ENCODE measurements around the gene AREL1. TPM values are rescaled to one million over a fixed set of nuclear protein-coding genes. Genes with fewer than 3 reads are reported as not detected.

Gene AREL1
- total RNA-seq, 2 donors from 2014 or later: 30.7 to 37.0 TPM

- H3K36me3 Mint-ChIP-seq (ENCODE audit: low read depth): no peaks in the 10 kb centered on the region
- no peaks in the 10 kb centered on the region for H3K4me1 Mint-ChIP-seq
- peaks cover 5% of the 10 kb centered on the region for H3K27me3 Mint-ChIP-seq
- no peak overlapping the region for H3K27ac Mint-ChIP-seq
- H3K9me3 Mint-ChIP-seq: no peaks in the 10 kb centered on the region
- no peak overlapping the region for H3K4me3 Mint-ChIP-seq
- no peak for ATAC-seq (replicated peaks)
Observed at GRCh38 chr14:74645756-74646470, 67.0 kb downstream of the AREL1 start.

GRCh38 chr14:74645244-74645643 lies 67.6 kb downstream of the AREL1 start:
- ATAC-seq (replicated peaks): no peak
- Mint-ChIP-seq H3K27me3 (peaks cover 7% of the 10 kb centered on the region), H3K4me3 (no peak overlapping the region), H3K9me3 (no peaks in the 10 kb centered on the region), H3K27ac (no peak overlapping the region), H3K4me1 (no peaks in the 10 kb centered on the region), H3K36me3 (ENCODE audit: low read depth) (no peaks in the 10 kb centered on the region)

- Mint-ChIP-seq H3K4me1 (no peaks in the 10 kb centered on the region), H3K27me3 (peaks cover 13% of the 10 kb centered on the region), H3K27ac (no peak overlapping the region), H3K4me3 (no peak overlapping the region), H3K36me3 (ENCODE audit: low read depth) (no peaks in the 10 kb centered on the region), H3K9me3 (no peaks in the 10 kb centered on the region)
- no peak for ATAC-seq (replicated peaks)
Observed at GRCh38 chr14:74641601-74642391, 71.1 kb downstream of the AREL1 start.

GRCh38 chr14:74638966-74639365 lies 73.9 kb downstream of the AREL1 start:
- Mint-ChIP-seq H3K9me3 (no peaks in the 10 kb centered on the region), H3K36me3 (ENCODE audit: low read depth) (no peaks in the 10 kb centered on the region), H3K4me1 (no peaks in the 10 kb centered on the region), H3K4me3 (no peak overlapping the region), H3K27ac (no peak overlapping the region), H3K27me3 (peaks cover 13% of the 10 kb centered on the region)
- ATAC-seq (replicated peaks): no peak

GRCh38 chr14:74638066-74638465 lies 74.8 kb downstream of the AREL1 start:
- ATAC-seq (replicated peaks): no peak
- H3K36me3 Mint-ChIP-seq (ENCODE audit: low read depth): no peaks in the 10 kb centered on the region
- H3K4me1 Mint-ChIP-seq: no peaks in the 10 kb centered on the region
- no peaks in the 10 kb centered on the region for H3K9me3 Mint-ChIP-seq
- H3K27me3 Mint-ChIP-seq: peaks cover 13% of the 10 kb centered on the region
- no peak overlapping the region for H3K27ac Mint-ChIP-seq
- H3K4me3 Mint-ChIP-seq: no peak overlapping the region

GRCh38 chr14:74637178-74637550 lies 75.7 kb downstream of the AREL1 start:
- Mint-ChIP-seq H3K27me3 (peaks cover 13% of the 10 kb centered on the region), H3K9me3 (no peaks in the 10 kb centered on the region), H3K27ac (no peak overlapping the region), H3K36me3 (ENCODE audit: low read depth) (no peaks in the 10 kb centered on the region), H3K4me1 (no peaks in the 10 kb centered on the region), H3K4me3 (no peak overlapping the region)
- ATAC-seq (replicated peaks): no peak

GRCh38 chr14:74636424-74637177 lies 76.3 kb downstream of the AREL1 start:
- no peaks in the 10 kb centered on the region for H3K9me3 Mint-ChIP-seq
- ATAC-seq (replicated peaks): no peak
- H3K4me1 Mint-ChIP-seq: no peaks in the 10 kb centered on the region

GRCh38 chr14:74635847-74636246 lies 77.0 kb downstream of the AREL1 start:
- H3K4me1 Mint-ChIP-seq: no peaks in the 10 kb centered on the region
- no peak overlapping the region for H3K27ac Mint-ChIP-seq
- H3K36me3 Mint-ChIP-seq (ENCODE audit: low read depth): no peaks in the 10 kb centered on the region
- H3K27me3 Mint-ChIP-seq: peaks cover 13% of the 10 kb centered on the region
- H3K4me3 Mint-ChIP-seq: no peak overlapping the region
- no peak for ATAC-seq (replicated peaks)
- H3K9me3 Mint-ChIP-seq: no peaks in the 10 kb centered on the region

More at GRCh38 chr14:74636424-74637177, 76.3 kb downstream of the AREL1 start:
- Mint-ChIP-seq H3K36me3 (ENCODE audit: low read depth) (no peaks in the 10 kb centered on the region), H3K27ac (no peak overlapping the region), H3K27me3 (peaks cover 13% of the 10 kb centered on the region), H3K4me3 (no peak overlapping the region)

GRCh38 chr14:74634964-74635363 lies 77.9 kb downstream of the AREL1 start:
- peaks cover 8% of the 10 kb centered on the region for H3K27me3 Mint-ChIP-seq
- no peaks in the 10 kb centered on the region for H3K9me3 Mint-ChIP-seq
- no peak overlapping the region for H3K4me3 Mint-ChIP-seq
- H3K27ac Mint-ChIP-seq: no peak overlapping the region
- H3K36me3 Mint-ChIP-seq (ENCODE audit: low read depth): no peaks in the 10 kb centered on the region
- no peaks in the 10 kb centered on the region for H3K4me1 Mint-ChIP-seq
- no peak for ATAC-seq (replicated peaks)

- no peaks in the 10 kb centered on the region for H3K4me1 Mint-ChIP-seq
- H3K9me3 Mint-ChIP-seq: no peaks in the 10 kb centered on the region
- peaks cover 8% of the 10 kb centered on the region for H3K27me3 Mint-ChIP-seq
- H3K27ac Mint-ChIP-seq: no peak overlapping the region
- H3K36me3 Mint-ChIP-seq (ENCODE audit: low read depth): no peaks in the 10 kb centered on the region
- ATAC-seq (replicated peaks): no peak
- H3K4me3 Mint-ChIP-seq: no peak overlapping the region
Observed at GRCh38 chr14:74634481-74634880, 78.4 kb downstream of the AREL1 start.

GRCh38 chr14:74630881-74631690 lies 81.8 kb downstream of the AREL1 start:
- no peaks in the 10 kb centered on the region for H3K36me3 Mint-ChIP-seq (ENCODE audit: low read depth)
- H3K27me3 Mint-ChIP-seq: peaks cover 3% of the 10 kb centered on the region
- H3K4me3 Mint-ChIP-seq: no peak overlapping the region
- ATAC-seq (replicated peaks): no peak
- H3K4me1 Mint-ChIP-seq: no peaks in the 10 kb centered on the region
- peak overlapping the region; percentile 46 for H3K27ac Mint-ChIP-seq
- H3K9me3 Mint-ChIP-seq: no peaks in the 10 kb centered on the region

- no peaks in the 10 kb centered on the region for H3K27me3 Mint-ChIP-seq
- no peaks in the 10 kb centered on the region for H3K9me3 Mint-ChIP-seq
- ATAC-seq (replicated peaks): no peak
- H3K27ac Mint-ChIP-seq: no peak overlapping the region
- H3K4me3 Mint-ChIP-seq: no peak overlapping the region
- no peaks in the 10 kb centered on the region for H3K4me1 Mint-ChIP-seq
- no peaks in the 10 kb centered on the region for H3K36me3 Mint-ChIP-seq (ENCODE audit: low read depth)
Observed at GRCh38 chr14:74628418-74628817, 84.5 kb downstream of the AREL1 start.

GRCh38 chr14:74627076-74627475 lies 85.8 kb downstream of the AREL1 start:
- Mint-ChIP-seq H3K4me1 (no peaks in the 10 kb centered on the region), H3K27ac (no peak overlapping the region), H3K36me3 (ENCODE audit: low read depth) (no peaks in the 10 kb centered on the region), H3K27me3 (no peaks in the 10 kb centered on the region), H3K9me3 (no peaks in the 10 kb centered on the region), H3K4me3 (no peak overlapping the region)
- no peak for ATAC-seq (replicated peaks)

- Mint-ChIP-seq H3K9me3 (no peaks in the 10 kb centered on the region), H3K4me3 (no peak overlapping the region), H3K27me3 (no peaks in the 10 kb centered on the region), H3K36me3 (ENCODE audit: low read depth) (no peaks in the 10 kb centered on the region), H3K27ac (no peak overlapping the region), H3K4me1 (peaks cover 30% of the 10 kb centered on the region)
- no peak for ATAC-seq (replicated peaks)
Observed at GRCh38 chr14:74622257-74622656, 90.6 kb downstream of the AREL1 start.

Data from activated T-helper 17 cell treated with anti-CD3 and anti-CD28 coated beads, Interleukin-2, amount 50 U/mL, for 72 hours (primary cell).